H1 (cell line): ENCODE measurements around the gene RAB24. TPM values are rescaled to one million over a fixed set of nuclear protein-coding genes. Genes with fewer than 3 reads are reported as not detected.

ENCODE experiments used
- EP300 ChIP-seq, 2 experiments: IDR thresholded peaks; 1 replicate in 1 of 2; 2 replicates in 1 of 2; pipeline ENCODE4 v1.6.1; 2011 to 2012; ENCODE audit warnings: low read depth in 2 of 2, low read length in 2 of 2, mild to moderate bottlenecking in 2 of 2, borderline replicate concordance in 1 of 2, inconsistent platforms in 1 of 2, moderate library complexity in 1 of 2
- JUN ChIP-seq: IDR thresholded peaks from 2 replicates; pipeline ENCODE4 v1.6.1; 2011; ENCODE audit warnings: low read depth, mild to moderate bottlenecking, improper control_type of control experiment, low read length
- RBBP5 ChIP-seq: IDR thresholded peaks from 2 replicates; pipeline ENCODE4 v1.7.1; 2012; ENCODE audit warnings: low read depth, mild to moderate bottlenecking, inconsistent platforms, low read length, moderate library complexity, borderline replicate concordance
- SIX5 ChIP-seq: IDR thresholded peaks from 2 replicates; pipeline ENCODE4 v1.6.1; 2011; ENCODE audit warnings: mild to moderate bottlenecking, low read depth, low read length
- polyA plus RNA-seq, 7 experiments: library from polyadenylated mRNA; depleted of rRNA in 3 of 7; stranded (reverse) in 5 of 7; unstranded in 2 of 7; fragments of >200 nt in 5 of 7; fragments of 200-250 nt in 2 of 7; gene quantifications; 1 replicate in 5 of 7; 2 replicates in 1 of 7; 4 replicates in 1 of 7; pipeline versions ENCODE4 v1.2.1 to v1.2.3, GENCODE V29; 2011 to 2013; ENCODE audit warnings: missing spikeins in 2 of 7, mixed read lengths in 2 of 7
- total RNA-seq: library from RNA; stranded (reverse); fragmentation: NEBNext Ultra II Directional; extraction: Animal tissue kit (Norgen Biotek cat#: 25700); gene quantifications from 2 replicates; pipeline ENCODE4 v1.2.1, GENCODE V29; 2021
- TF ChIP-seq, protein P1 (sequence below): IDR thresholded peaks from 2 replicates; pipeline ENCODE4 v1.6.1; 2011; ENCODE audit warnings: low read length, improper control_type of control experiment
- TF ChIP-seq, protein P2 (sequence below): IDR thresholded peaks from 2 replicates; pipeline ENCODE4 v1.6.1; 2012; ENCODE audit warnings: low read length, inconsistent platforms

RAB24 gene
- total and polyA plus RNA-seq, 2 of the 8 experiments (the other 6 are each of a cell fraction or from before 2014, with no cell fraction given): 18.8 to 33.8 TPM

DNA sequence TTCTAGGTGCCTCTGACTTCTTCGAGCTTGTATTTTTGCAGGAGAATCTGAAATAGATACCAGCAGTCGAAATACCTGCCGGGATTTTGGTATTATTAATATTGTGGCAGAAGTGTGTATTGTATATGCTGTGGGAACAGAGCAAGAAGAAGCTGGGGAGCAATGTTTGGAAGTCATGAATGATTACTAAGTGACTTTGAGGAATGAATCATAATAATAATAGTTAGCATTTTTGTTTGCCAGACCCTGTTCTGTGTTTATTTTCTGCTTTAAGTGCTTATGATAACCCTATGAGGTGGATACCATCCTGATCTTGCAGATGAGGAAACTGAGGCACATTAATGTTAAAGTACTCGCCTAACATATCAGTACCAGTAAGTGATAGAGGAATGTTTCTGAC lies 32.4 kb downstream of the RAB24 start (continued):
- TF ChIP-seq SIX5: no peak
- TF ChIP-seq, protein P1, sequence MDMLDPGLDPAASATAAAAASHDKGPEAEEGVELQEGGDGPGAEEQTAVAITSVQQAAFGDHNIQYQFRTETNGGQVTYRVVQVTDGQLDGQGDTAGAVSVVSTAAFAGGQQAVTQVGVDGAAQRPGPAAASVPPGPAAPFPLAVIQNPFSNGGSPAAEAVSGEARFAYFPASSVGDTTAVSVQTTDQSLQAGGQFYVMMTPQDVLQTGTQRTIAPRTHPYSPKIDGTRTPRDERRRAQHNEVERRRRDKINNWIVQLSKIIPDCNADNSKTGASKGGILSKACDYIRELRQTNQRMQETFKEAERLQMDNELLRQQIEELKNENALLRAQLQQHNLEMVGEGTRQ: no peak
- TF ChIP-seq RBBP5: no peak
- no peak for TF ChIP-seq EP300 (IDR thresholded peaks at IDR 0.05; ENCODE audit: borderline replicate concordance in 1 of 2, low read depth in 2 of 2, low read length in 2 of 2)
- no peak for TF ChIP-seq JUN
- TF ChIP-seq, protein P2, sequence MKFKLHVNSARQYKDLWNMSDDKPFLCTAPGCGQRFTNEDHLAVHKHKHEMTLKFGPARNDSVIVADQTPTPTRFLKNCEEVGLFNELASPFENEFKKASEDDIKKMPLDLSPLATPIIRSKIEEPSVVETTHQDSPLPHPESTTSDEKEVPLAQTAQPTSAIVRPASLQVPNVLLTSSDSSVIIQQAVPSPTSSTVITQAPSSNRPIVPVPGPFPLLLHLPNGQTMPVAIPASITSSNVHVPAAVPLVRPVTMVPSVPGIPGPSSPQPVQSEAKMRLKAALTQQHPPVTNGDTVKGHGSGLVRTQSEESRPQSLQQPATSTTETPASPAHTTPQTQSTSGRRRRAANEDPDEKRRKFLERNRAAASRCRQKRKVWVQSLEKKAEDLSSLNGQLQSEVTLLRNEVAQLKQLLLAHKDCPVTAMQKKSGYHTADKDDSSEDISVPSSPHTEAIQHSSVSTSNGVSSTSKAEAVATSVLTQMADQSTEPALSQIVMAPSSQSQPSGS: no peak
